WTC11 (cell line): ENCODE measurements around the gene EVA1C. TPM values are rescaled to one million over a fixed set of nuclear protein-coding genes. Genes with fewer than 3 reads are reported as not detected.

Experiments
- ATAC-seq: fragments of 200-7000 bp; cut with Tn5 transposase; 2 replicates; pipeline ENCODE4 v1.10.0; 2021; ENCODE audit warnings: mild to moderate bottlenecking, moderate library complexity
- CTCF ChIA-PET: fragments of 300-600 bp; sonication (Branson Sonifier 250); formaldehyde crosslinking; loops from one replicate; lab custom pipeline; 2021; ENCODE audit warnings: antibody characterized with exemption; lab: Charles Lee
- POLR2A ChIA-PET: fragments of 350-600 bp; sonication (Branson Sonifier 250); formaldehyde crosslinking; loops from one replicate; lab custom pipeline; 2021; ENCODE audit warnings: antibody characterized with exemption; lab: Charles Lee
- DNase-seq: peaks from one replicate; pipeline ENCODE4 v3.0.0; 2021; ENCODE audit warnings: low spot score
- H3K27ac Mint-ChIP-seq: 2 replicates; pipeline ENCODE4 v1.8.0; 2021; ENCODE audit warnings: mixed read lengths
- H3K27me3 Mint-ChIP-seq: 2 replicates; pipeline ENCODE4 v1.8.0; 2021; ENCODE audit warnings: low read depth, mild to moderate bottlenecking, moderate library complexity, mixed read lengths
- H3K36me3 Mint-ChIP-seq: 2 replicates; pipeline ENCODE4 v1.8.0; 2021; ENCODE audit warnings: mixed read lengths
- H3K4me1 Mint-ChIP-seq: 2 replicates; pipeline ENCODE4 v1.8.0; 2022; ENCODE audit warnings: mixed read lengths
- H3K4me3 Mint-ChIP-seq: 2 replicates; pipeline ENCODE4 v1.8.0; 2021; ENCODE audit warnings: mild to moderate bottlenecking, moderate library complexity, mixed read lengths
- H3K9me3 Mint-ChIP-seq: 2 replicates; pipeline ENCODE4 v1.8.0; 2021; ENCODE audit warnings: mixed read lengths
- AFF4 ChIP-seq: sonication (generic); formaldehyde crosslinking; IDR thresholded peaks from 2 replicates; pipeline ENCODE4 v1.8.1; 2023; ENCODE audit warnings: mild to moderate bottlenecking, missing genetic modification reagents, borderline replicate concordance
- ATF3 ChIP-seq: sonication (generic); formaldehyde crosslinking; conservative IDR thresholded peaks from 2 replicates; pipeline ENCODE4 v1.8.1; 2022; ENCODE audit warnings: mild to moderate bottlenecking, missing genetic modification reagents
- E2F5 ChIP-seq: sonication (generic); formaldehyde crosslinking; IDR thresholded peaks from 2 replicates; pipeline ENCODE4 v1.8.1; 2022; ENCODE audit warnings: mild to moderate bottlenecking, moderate library complexity, missing genetic modification reagents
- EMX1 ChIP-seq: fragments of 250-450 bp; sonication (Bioruptor Pico); IDR thresholded peaks from 2 replicates; pipeline ENCODE4 v1.8.0; 2021; ENCODE audit warnings: mild to moderate bottlenecking
- GRHL2 ChIP-seq: fragments of 250-450 bp; sonication (Bioruptor Pico); IDR thresholded peaks from 2 replicates; pipeline ENCODE4 v1.8.0; 2022; ENCODE audit warnings: mild to moderate bottlenecking, moderate library complexity; ENCODE audit not compliant: insufficient replicate concordance, severe bottlenecking
- GTF2I ChIP-seq: fragments of 250-450 bp; sonication (Bioruptor Pico); conservative IDR thresholded peaks from 2 replicates; pipeline ENCODE4 v1.4.0; 2021; ENCODE audit warnings: mild to moderate bottlenecking
- JAZF1 ChIP-seq: fragments of 250-450 bp; sonication (Bioruptor Pico); IDR thresholded peaks from 2 replicates; pipeline ENCODE4 v1.9.0; 2021; ENCODE audit warnings: moderate library complexity, mild to moderate bottlenecking, inconsistent platforms
- NFE2L1 ChIP-seq: sonication (generic); formaldehyde crosslinking; IDR thresholded peaks from 2 replicates; pipeline ENCODE4 v1.8.1; 2023; ENCODE audit warnings: missing genetic modification reagents
- PREB ChIP-seq: sonication (generic); formaldehyde crosslinking; IDR thresholded peaks from 2 replicates; pipeline ENCODE4 v1.8.1; 2022; ENCODE audit warnings: mild to moderate bottlenecking, missing genetic modification reagents, moderate library complexity, borderline replicate concordance
- PRRX2 ChIP-seq: fragments of 250-450 bp; sonication (Bioruptor Pico); IDR thresholded peaks from 2 replicates; pipeline ENCODE4 v1.8.0; 2021; ENCODE audit warnings: mild to moderate bottlenecking
- STAT6 ChIP-seq: sonication (generic); formaldehyde crosslinking; conservative IDR thresholded peaks from 2 replicates; pipeline ENCODE4 v1.8.1; 2023; ENCODE audit warnings: mild to moderate bottlenecking, low read depth, missing genetic modification reagents, moderate library complexity
- TP53 ChIP-seq: sonication (generic); formaldehyde crosslinking; IDR thresholded peaks from 2 replicates; pipeline ENCODE4 v1.8.1; 2023; ENCODE audit warnings: mild to moderate bottlenecking, missing genetic modification reagents
- ZNF121 ChIP-seq: sonication (generic); formaldehyde crosslinking; IDR thresholded peaks from 2 replicates; pipeline ENCODE4 v1.8.0; 2023; ENCODE audit warnings: missing genetic modification reagents
- ZNF138 ChIP-seq: sonication (generic); formaldehyde crosslinking; conservative IDR thresholded peaks from 2 replicates; pipeline ENCODE4 v1.8.1; 2022; ENCODE audit warnings: mild to moderate bottlenecking, moderate library complexity, missing genetic modification reagents
- ZNF317 ChIP-seq: sonication (generic); formaldehyde crosslinking; IDR thresholded peaks from 2 replicates; pipeline ENCODE4 v1.8.1; 2023; ENCODE audit warnings: low read depth, mild to moderate bottlenecking, moderate library complexity, missing genetic modification reagents, borderline replicate concordance
- total RNA-seq: library from RNA; stranded (reverse); gene quantifications from 3 replicates; pipeline ENCODE4 v1.2.3, GENCODE V29; 2021
- TF ChIP-seq, protein P1 (sequence below): sonication (generic); formaldehyde crosslinking; IDR thresholded peaks from 2 replicates; pipeline ENCODE4 v1.8.1; 2023; ENCODE audit warnings: mild to moderate bottlenecking, missing genetic modification reagents
- TF ChIP-seq, protein P2 (sequence below): fragments of 250-450 bp; sonication (Bioruptor Pico); IDR thresholded peaks from 2 replicates; pipeline ENCODE4 v1.8.0; 2021; ENCODE audit warnings: mild to moderate bottlenecking
- TF ChIP-seq, protein P3 (sequence below): sonication (generic); formaldehyde crosslinking; IDR thresholded peaks from 2 replicates; pipeline ENCODE4 v1.8.1; 2023; ENCODE audit warnings: mild to moderate bottlenecking, moderate library complexity, missing genetic modification reagents

Gene EVA1C
- total RNA-seq, 1 experiment from 2014 or later = 3.1 TPM

- no peak for TF ChIP-seq PREB (CRISPR knock-in tag)
Measured at GRCh38 chr21:32544697-32545096, 132.2 kb downstream of the EVA1C start (continued).

DNA sequence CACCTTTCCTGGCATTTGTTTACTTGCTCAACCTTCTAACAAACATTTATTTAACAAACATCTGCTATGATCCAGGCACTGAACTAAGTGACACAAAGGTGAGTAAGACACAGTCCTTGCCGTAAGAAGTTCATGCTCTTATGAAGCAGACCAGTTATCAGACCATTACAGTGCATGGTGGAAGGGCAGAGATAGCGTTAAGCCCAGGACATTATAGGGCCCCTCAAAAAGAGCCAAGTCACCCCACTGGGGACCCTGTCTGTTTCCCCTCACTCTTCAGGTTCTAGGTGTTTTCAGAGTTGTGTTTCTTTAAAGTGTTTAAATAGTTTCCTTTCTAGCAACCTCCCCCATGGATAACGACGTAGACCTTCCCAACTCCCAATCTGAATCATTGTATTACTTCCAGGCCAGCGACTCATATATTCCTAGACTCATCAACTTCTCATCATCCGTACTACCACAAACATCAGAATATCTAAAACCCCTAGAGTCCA, 133.5 kb downstream of the EVA1C start:
- no peaks in the 10 kb centered on the region for H3K9me3 Mint-ChIP-seq
- H3K27me3 Mint-ChIP-seq = no peaks in the 10 kb centered on the region
- ATAC-seq (no peak), DNase-seq (no peak)
- no peaks in the 10 kb centered on the region for H3K36me3 Mint-ChIP-seq
- H3K27ac Mint-ChIP-seq = no peak overlapping the region
- no peak overlapping the region for H3K4me3 Mint-ChIP-seq
- POLR2A ChIA-PET = no interaction called here
- TF ChIP-seq, protein P1, sequence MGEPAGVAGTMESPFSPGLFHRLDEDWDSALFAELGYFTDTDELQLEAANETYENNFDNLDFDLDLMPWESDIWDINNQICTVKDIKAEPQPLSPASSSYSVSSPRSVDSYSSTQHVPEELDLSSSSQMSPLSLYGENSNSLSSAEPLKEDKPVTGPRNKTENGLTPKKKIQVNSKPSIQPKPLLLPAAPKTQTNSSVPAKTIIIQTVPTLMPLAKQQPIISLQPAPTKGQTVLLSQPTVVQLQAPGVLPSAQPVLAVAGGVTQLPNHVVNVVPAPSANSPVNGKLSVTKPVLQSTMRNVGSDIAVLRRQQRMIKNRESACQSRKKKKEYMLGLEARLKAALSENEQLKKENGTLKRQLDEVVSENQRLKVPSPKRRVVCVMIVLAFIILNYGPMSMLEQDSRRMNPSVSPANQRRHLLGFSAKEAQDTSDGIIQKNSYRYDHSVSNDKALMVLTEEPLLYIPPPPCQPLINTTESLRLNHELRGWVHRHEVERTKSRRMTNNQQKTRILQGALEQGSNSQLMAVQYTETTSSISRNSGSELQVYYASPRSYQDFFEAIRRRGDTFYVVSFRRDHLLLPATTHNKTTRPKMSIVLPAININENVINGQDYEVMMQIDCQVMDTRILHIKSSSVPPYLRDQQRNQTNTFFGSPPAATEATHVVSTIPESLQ (CRISPR knock-in tag) = no peak
- TF ChIP-seq, protein P2, sequence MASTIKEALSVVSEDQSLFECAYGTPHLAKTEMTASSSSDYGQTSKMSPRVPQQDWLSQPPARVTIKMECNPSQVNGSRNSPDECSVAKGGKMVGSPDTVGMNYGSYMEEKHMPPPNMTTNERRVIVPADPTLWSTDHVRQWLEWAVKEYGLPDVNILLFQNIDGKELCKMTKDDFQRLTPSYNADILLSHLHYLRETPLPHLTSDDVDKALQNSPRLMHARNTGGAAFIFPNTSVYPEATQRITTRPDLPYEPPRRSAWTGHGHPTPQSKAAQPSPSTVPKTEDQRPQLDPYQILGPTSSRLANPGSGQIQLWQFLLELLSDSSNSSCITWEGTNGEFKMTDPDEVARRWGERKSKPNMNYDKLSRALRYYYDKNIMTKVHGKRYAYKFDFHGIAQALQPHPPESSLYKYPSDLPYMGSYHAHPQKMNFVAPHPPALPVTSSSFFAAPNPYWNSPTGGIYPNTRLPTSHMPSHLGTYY (CRISPR knock-in tag) = no peak
- TF ChIP-seq ZNF121 (CRISPR knock-in tag) = no peak
- TF ChIP-seq NFE2L1 = no peak
- no peak for TF ChIP-seq ZNF138 (CRISPR knock-in tag)
- no peak for TF ChIP-seq GRHL2
- TF ChIP-seq JAZF1 (CRISPR knock-in tag) = no peak
- TF ChIP-seq, protein P3, sequence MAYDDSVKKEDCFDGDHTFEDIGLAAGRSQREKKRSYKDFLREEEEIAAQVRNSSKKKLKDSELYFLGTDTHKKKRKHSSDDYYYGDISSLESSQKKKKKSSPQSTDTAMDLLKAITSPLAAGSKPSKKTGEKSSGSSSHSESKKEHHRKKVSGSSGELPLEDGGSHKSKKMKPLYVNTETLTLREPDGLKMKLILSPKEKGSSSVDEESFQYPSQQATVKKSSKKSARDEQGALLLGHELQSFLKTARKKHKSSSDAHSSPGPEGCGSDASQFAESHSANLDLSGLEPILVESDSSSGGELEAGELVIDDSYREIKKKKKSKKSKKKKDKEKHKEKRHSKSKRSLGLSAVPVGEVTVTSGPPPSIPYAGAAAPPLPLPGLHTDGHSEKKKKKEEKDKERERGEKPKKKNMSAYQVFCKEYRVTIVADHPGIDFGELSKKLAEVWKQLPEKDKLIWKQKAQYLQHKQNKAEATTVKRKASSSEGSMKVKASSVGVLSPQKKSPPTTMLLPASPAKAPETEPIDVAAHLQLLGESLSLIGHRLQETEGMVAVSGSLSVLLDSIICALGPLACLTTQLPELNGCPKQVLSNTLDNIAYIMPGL (CRISPR knock-in tag) = no peak
- TF ChIP-seq EMX1 (CRISPR knock-in tag) = no peak
- TF ChIP-seq E2F5 (CRISPR knock-in tag) = no peak
- no peak for TF ChIP-seq AFF4 (CRISPR knock-in tag)
- no peak for TF ChIP-seq STAT6 (CRISPR knock-in tag)
- TF ChIP-seq ZNF317 = no peak
- no peak for TF ChIP-seq ATF3
- no peak for TF ChIP-seq GTF2I (CRISPR knock-in tag)
- no peak for TF ChIP-seq PRRX2 (CRISPR knock-in tag)
- no peak for TF ChIP-seq TP53 (CRISPR knock-in tag)
- peaks cover 2% of the 10 kb centered on the region for H3K4me1 Mint-ChIP-seq
- CTCF ChIA-PET = no interaction called here
